ENCODE data around the gene TTLL1. TPM values are rescaled to one million over a fixed set of nuclear protein-coding genes. Genes with fewer than 3 reads are reported as not detected.
"Not testable (repeated sequence)": the region's sequence is repeated elsewhere in the genome, so short reads cannot be mapped to it uniquely, and the experiment has no call there.

TTLL1 gene
- total RNA-seq, 1 donor from 2014 or later, result 46.9 TPM

GRCh38 chr22:43109921-43110443 lies 20.8 kb upstream of the TTLL1 start:
- DNase-seq, result no peak

DNA sequence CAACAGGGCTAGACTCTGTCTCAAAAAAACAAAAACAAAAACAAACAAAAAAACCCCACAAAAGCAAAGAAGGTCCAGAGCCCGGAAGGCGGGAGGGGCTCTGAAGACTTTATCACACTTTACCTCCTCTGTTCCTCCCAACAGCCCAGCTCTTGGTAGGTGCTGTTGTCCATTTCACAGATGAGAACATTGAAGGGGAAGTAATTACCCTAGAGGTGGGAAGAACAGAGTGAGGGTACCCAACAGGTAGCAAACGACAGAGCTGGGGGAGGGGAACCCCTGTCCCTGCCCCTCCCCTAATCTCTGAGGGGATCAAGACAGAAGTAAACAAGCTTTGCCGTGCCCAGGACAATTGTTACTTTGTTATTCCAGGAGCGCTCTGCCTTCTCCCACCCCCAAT lies 20.3 kb upstream of the TTLL1 start:
- no peak for DNase-seq

GRCh38 chr22:43106302-43106701 lies 17.1 kb upstream of the TTLL1 start:
- no peak for DNase-seq

DNA sequence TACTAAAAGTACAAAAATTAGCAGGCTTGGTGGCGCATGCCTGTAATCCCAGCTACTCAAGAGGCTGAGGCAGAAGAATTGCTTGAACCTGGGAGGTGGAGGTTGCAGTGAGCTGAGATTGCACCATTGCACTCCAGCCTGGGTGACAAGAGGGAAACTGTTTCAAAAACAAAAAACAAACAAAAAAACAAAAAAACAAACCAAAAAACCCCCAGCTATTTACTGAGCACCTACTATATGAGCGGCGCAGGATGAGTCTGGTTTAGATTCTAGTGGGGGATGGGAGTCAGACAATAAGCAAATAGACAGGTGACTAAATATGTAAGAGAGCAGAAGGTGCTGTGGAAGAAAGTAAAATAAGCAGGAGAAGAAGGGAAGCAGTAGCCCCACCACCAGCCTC lies 15.8 kb upstream of the TTLL1 start:
- DNase-seq, result not testable (repeated sequence)

DNA sequence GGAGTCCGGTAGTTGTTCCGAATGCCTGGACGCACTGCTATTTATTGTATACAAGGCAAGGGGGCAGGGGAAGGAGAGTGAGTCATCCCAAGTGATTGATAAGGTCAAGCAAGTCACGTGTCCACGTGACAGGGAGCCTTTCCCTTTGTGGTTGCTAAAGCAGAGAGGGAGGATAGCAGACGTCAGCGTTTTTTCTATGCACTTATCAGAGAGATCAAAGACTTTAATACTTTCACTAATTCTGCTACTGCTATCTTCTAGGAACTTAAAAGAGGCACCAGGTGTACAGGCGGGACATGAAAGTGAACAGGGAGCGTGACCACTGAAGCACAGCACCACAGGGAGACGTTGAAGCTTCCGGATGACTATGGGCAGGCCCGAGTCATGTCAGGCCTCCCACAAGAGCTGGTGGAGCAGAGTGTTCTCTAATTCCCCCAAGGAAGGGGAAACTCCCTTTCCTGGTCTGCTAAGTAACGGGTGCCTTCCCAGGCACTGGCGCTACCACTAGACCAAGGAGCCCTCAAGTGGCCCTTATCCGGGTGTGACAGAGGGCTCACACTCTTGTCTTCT lies 14.9 kb upstream of the TTLL1 start:
- DNase-seq, result not testable (repeated sequence)

- DNase-seq, result no peak
Measured at GRCh38 chr22:43101306-43101705, 12.1 kb upstream of the TTLL1 start.

DNA sequence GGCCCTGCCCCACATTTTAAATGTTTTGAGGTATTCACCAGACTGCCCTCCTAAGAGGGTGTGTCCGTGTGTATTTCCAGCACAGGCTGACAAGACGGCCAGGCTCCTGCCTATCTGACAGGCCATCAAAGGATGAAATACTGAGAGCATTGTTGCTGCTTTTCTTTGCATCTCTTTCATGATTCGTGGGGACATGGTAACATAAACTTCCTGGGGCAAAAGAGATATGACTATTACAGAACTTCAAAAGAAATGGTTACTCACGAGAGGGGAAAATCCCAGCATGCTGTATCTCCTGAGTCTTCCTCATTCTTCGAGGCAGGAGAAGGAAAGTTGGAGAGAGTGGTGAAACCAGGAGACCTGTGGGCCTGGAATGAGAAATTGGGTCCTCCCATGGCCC lies 11.0 kb upstream of the TTLL1 start:
- DNase-seq, result no peak

- DNase-seq, result no peak
Measured at GRCh38 chr22:43099095-43099494, 9.9 kb upstream of the TTLL1 start.

GRCh38 chr22:43098356-43098755 lies 9.2 kb upstream of the TTLL1 start:
- DNase-seq, result no peak

- no peak for DNase-seq
Measured at GRCh38 chr22:43096420-43096819, 7.2 kb upstream of the TTLL1 start.

DNA sequence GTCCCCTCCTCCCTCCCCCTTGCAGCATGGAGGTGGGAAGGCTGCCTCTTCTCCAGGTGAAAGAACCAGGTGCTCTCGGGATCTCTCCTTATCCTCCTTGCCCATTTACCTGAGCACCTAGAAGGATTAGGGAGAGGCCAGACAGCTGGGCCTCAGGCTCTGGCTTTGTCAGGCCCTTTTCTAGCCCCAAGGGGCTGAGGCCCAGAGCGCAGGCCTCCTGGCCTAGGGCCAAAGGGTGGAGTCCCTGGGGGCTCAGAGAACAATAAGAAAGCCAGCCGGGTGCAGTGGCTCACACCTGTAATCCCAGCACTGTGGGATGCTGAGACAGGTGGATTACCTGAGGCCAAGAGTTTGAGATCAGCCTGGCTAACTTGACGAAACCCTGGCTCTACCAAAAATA lies 5.4 kb upstream of the TTLL1 start:
- no peak for DNase-seq

- no peak for DNase-seq
Measured at GRCh38 chr22:43094085-43094484, 4.9 kb upstream of the TTLL1 start.

- no peak for DNase-seq
Measured at GRCh38 chr22:43092085-43092484, 2.9 kb upstream of the TTLL1 start.

DNA sequence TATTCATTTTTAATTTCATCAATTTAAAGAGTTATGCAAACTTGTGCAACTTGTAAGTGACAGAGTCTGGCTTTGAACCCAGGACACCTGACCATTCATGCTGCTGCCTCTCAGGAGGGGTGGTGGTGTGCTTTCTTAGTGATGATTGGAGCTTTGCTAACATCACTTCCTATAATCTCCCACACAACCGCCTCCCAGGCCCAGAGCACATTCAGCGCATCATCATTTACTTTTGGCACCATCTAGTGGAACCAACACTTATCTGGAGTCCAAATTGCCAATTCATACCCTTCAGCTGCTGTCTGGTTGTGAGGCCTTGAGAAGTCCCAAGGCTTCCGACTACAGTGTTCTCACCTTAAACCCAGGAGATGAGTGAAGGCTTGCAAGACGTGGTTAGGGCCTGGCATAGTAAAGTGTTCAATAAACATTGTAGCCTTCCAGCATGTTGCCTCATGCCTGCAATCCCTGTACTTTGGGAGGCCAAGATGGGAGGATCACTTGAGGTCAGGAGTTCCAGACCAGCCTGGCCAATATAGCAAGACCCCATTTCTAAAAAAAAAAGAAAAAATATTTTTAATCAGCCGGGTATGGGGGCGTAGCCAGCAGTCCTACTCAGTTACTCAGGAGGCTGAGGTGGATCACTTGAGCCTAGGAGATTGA lies 1.1 kb upstream of the TTLL1 start:
- peak; percentile 25 for DNase-seq

DNA sequence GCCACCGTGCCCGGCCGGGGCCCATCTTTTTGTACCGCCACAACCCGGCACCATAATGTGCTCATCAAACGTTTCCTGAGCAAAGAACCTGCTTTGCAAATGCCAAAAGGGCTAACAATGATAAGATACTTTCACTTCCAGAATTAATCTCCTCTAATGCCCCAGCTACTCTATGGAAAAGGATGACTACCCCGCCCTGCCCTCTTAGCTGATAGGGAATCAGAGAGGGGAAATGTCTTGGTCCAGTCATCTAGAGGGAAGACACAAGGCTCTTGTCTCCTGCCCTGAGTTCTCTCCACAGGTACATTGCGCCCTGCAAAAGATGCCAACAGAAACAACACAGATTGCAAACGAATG lies 586 bp downstream of the TTLL1 start:
- no peak for DNase-seq

GRCh38 chr22:43085658-43086606 lies 3.3 kb downstream of the TTLL1 start:
- no peak for DNase-seq

DNA sequence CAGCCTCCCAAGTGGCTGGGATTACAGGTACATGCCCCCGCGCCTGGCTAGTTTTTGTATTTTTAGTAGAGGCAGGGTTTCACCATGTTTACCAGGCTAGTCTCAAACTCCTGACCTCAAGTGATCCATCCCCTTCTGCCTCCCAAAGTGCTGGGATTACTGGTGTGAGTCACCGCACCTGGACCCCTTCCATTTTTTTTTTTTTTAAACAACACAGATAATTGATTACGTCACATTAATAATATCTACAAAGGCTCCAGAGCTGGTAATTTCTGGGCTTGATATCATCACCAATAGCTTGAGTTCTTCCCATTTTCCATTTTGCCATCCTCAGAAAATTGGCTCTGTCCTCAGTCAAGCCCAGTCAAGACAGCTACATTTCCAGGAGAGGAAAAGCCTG lies 7.2 kb downstream of the TTLL1 start:
- DNase-seq, result no peak

GRCh38 chr22:43080616-43081015 lies 8.6 kb downstream of the TTLL1 start:
- no peak for DNase-seq

DNA sequence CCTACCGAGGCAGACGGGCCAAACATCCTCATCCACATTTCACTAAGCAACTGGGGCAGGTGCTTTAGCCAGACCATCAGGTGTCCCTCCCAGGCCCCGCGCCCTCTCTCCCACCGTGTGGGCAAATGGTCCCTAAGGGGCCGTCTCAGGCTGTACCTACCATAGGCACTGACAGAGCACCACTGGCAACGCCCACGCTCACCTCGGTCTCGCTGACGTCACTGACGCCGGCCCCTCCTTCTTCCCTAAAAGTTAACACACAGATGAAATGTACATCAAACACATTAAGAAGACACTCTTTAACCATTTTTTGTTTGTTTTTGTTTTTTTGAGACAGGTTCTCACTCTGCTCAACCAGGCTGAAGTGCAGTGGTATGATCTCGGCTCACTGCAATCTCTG lies 9.4 kb downstream of the TTLL1 start:
- DNase-seq, result no peak

DNA sequence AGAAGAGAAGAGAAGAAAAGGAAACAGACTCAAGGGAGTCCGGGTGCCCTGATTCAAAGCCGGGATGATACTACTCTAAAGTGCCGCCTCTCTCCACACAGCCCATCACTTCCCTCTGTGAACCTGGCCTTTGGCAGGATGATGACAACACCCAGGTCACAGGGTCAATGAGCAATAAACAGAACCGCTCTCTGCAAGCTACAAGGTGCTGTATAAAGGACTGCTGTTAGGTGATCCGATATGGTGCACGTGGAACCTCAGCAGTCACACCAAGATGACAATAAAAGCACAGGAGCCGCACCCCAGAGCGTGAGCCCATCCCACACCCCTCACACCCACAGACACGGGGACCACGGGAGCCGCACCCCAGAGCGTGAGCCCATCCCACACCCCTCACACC lies 10.7 kb downstream of the TTLL1 start:
- no peak for DNase-seq

DNA sequence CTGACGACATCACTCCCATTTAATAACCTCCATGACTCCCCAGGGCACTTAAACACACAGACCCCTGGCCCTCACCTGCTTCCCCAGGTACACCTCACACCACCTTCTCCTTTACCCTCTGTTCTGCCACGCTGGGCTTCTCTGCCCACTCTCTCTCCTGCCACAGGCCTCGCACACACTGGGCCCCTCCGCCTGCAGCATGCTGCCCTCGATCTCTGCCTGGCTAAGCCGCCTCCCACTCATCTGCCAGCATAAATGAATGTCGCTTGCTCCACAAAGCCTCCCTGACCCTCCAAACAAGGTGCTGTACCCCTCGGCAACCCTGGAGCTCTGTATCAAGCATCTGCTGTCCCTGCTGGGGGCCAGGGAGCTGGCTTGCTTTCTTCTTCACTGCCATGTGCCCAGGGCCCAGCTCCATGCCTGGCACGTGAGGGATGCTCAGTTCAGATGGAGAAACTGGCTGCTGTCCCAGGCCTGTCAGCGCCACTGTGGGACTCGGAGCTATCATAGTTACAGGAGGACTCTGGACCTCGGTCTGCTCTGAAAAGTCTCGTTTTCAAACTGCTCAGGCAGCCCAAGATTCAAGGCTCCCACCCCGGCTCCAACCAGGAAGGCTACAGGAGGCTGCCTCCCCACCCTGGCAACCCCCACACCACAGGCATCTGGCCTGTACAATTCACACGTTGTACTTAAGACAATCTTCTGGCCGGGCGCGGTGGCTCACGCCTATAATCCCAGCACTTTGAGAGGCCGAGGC lies 11.9 kb downstream of the TTLL1 start:
- DNase-seq, result no peak

DNA sequence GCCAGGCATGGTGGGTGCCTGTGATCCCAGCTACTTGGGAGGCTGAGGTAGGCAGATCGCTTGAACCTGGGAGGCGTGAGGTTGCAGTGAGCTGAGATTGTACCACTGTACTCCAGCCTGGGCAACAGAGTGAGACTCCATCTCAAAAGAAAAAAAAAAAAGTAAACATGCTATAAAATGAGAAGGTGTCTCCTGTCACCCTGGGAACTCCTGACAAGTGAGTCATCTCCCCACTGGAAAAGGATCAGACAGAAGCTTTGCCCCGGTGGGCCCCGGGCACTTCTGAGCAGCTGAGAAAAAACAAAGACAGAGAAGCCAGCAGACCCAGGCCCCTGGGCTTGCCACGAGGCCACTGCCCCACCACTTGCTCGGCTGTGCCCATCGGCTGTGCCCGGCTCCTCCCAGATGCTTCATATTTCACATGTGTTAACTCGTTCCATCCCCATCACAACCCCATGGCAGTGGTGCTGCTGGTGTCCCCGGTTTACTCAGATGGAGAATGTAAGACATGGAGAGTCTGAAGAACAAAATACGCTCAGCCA lies 22.3 kb downstream of the TTLL1 start:
- DNase-seq, result no peak
